Measurements from ENCODE around the gene HMGA1.

DNA sequence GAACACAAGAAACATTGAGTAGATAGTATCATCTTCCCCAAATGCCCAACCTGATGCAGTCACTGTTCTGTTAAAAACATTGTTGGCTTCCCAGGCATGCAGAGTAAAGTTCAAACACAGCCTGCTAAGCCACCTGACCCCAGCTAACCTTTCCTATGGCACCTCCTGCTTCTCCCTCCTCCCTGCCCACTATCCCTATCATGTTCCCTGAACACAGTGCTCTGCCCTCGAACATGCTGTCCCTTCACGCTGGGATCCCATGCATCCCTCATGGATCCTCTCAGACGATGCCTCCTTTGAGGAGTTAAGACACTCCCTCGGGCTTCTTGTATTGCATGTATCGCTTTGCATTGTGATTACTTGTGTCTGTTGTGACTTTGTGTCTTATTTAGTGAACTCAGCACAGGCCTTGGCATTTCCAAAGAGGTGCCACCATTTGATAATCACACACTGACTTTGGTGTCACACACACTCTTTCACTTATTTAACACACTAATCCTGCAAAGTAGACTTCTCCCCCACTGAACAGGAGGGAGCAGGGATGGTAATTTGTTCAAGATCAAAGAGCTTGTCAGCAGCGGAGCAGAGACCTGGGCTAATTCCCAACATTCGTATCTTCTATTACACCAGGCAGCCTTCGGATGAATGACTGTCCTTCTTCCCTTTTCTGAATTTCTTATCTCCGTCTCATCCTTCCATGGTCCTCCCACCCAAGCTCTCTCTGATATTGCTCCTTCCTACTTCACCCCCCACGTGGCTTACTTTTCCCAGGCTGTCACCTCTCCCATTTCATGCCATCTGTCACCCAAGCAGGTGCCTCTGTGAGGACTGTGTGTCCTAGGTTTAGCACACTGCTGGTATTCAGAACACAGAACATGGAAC, 40.4 kb downstream of the HMGA1 start:
- no peak for TF ChIP-seq EZH2 (IDR thresholded peaks at IDR 0.05)
- TF ChIP-seq POLR2AphosphoS5 (IDR thresholded peaks at IDR 0.05; ENCODE audit: borderline replicate concordance, low read depth, low read length), result no peak; the same call in 1 of the 2 replicates
